GM18502 (cell line): ENCODE results near the gene EMX2.

ENCODE experiments used
- ATAC-seq: cut with Tn5 transposase; IDR thresholded peaks from one replicate; pipeline ENCODE4 v1.9.1; 2021; ENCODE audit warnings: mild to moderate bottlenecking; ENCODE audit not compliant: unreplicated experiment, poor library complexity

EMX2 gene

GRCh38 chr10:117531371-117532002, 11.1 kb upstream of the EMX2 start:
- ATAC-seq: no peak

- no peak for ATAC-seq
Measured at GRCh38 chr10:117532003-117532385, 10.6 kb upstream of the EMX2 start.

GRCh38 chr10:117532451-117533107, 10.0 kb upstream of the EMX2 start:
- ATAC-seq: no peak

- ATAC-seq: no peak
Measured at GRCh38 chr10:117533507-117534281, 8.9 kb upstream of the EMX2 start.

GRCh38 chr10:117534321-117535297, 7.9 kb upstream of the EMX2 start:
- ATAC-seq: no peak

- no peak for ATAC-seq
Measured at GRCh38 chr10:117535298-117536071, 7.1 kb upstream of the EMX2 start.

- no peak for ATAC-seq
Measured at GRCh38 chr10:117536072-117536865, 6.3 kb upstream of the EMX2 start.

GRCh38 chr10:117536866-117537435, 5.6 kb upstream of the EMX2 start:
- no peak for ATAC-seq

- ATAC-seq: peak; percentile 57
Measured at GRCh38 chr10:117537436-117537903, 5.1 kb upstream of the EMX2 start.

GRCh38 chr10:117537904-117538524, 4.5 kb upstream of the EMX2 start:
- no peak for ATAC-seq

- no peak for ATAC-seq
Measured at GRCh38 chr10:117539361-117539773, 3.2 kb upstream of the EMX2 start.

GRCh38 chr10:117539903-117540639, 2.5 kb upstream of the EMX2 start:
- no peak for ATAC-seq

- no peak for ATAC-seq
Measured at GRCh38 chr10:117540640-117541404, 1.7 kb upstream of the EMX2 start.

GRCh38 chr10:117541405-117541908, 1.1 kb upstream of the EMX2 start:
- no peak for ATAC-seq

GRCh38 chr10:117541909-117542705, 439 bp upstream of the EMX2 start:
- ATAC-seq: no peak
